HG03280 (cell line): Measurements from ENCODE around the gene SLC6A4.

Experiments
- ATAC-seq: cut with Tn5 transposase; IDR thresholded peaks from one replicate; pipeline ENCODE4 v1.9.1; 2021; ENCODE audit warnings: mild to moderate bottlenecking, moderate library complexity; ENCODE audit not compliant: unreplicated experiment

The SLC6A4 gene

DNA sequence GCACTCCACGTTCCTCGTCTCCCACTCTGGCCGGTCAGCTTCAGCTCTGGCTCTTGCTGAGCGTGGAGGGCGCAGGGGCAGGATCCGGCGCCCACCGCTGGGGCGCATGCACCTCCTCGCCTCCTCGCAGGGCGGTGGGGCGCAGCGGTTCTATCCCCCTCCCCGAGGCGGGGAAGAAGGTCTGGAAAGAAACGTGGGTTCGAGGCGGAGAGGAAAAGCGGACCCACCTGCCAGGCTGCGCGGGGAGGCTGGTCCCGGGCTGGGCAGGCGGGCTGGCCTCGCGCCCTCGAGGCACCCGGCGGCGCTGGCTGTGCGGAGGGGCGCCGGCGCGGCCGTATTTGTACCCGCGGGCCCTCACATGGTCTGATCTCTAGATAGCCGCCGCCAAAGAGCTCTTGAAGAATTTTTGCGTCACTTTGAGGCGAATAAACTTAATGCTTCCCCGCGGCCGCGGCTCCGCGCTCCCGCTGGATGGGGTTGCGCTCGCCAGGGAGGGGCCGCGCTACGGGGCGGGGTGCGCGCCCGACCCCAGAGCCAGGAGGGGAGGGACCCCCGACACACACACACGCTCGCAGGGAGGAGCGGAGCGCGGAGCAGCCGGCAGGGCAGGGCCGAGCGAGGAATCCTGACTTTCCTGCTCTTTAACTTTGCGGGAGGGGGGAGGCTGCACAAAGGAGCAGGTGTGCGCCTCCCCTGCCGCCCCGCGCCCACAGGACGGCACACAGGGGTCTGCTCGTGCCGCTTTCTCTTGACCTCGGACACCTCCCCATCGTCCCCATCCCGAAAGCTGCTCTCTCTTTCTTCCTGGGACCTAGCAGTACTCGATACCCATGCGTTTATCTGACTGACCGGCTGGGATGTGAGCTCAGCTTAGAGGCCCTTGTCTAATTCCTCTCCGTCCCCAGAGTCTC is at the start of gene SLC6A4:
Gene SLC6A4 (minus strand): TSS at position 312 of the 911 bp plus-strand sequence. CDS start 13,739 bp downstream, outside the sequence.
- no peak for ATAC-seq

DNA sequence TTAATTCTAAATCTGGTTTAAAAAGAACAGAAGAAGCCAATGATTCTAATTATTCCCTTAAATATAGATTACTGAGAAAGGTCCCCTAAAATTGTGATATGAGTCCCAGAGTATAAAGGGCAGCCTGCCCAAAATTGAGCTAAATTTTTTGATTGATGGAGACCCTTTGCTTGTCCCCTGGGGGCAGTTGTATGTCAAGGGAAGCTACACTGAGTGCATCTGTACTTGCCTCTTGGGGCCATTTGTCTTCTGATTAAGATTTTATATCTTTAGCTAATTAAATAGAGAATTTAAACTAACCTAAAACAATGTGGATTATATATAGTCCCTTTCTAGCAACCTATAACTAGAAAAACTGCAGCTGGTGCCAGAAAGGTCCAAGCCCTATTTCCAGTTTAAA is 43.7 kb upstream of the SLC6A4 start:
- ATAC-seq = no peak

DNA sequence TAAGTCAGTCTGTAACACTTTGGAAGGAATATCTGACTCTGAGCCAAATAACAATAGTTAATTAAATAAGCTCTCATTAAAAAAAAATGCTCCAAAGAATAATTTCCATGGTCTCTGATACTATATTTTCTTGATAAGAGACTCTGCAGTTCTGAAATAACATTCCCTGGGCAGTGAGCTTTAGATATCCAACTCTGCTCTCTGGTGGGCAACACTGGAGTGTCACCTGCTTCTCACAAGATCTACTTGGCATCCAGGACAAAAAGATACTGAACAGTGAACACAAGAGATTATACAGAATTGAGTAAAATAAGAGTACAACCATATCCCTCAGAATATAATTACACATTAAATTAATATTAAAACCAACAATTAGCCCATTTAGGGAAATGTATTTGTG is 42.5 kb upstream of the SLC6A4 start:
- no peak for ATAC-seq

GRCh38 chr17:30275911-30276310 is 40.4 kb upstream of the SLC6A4 start:
- ATAC-seq = no peak

DNA sequence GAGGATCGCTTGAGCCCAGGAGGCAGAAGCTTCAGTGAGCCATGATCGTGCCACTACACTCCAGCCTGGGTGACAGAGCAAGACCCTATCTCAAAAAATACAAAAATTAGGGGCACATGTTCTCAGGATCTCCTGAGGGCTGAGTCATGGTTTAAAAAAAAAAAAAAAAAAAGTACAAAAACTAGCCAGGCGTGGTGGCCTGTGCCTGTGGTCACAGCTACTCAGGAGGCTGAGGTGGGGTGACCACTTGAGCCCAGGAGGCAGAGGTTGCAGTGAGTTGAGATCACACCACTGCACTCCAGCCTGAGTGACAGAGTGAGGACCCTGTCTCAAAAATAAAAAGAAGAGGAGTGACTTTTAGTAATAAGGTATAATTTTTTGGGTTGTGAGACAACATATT is 39.4 kb upstream of the SLC6A4 start:
- ATAC-seq = no peak

DNA sequence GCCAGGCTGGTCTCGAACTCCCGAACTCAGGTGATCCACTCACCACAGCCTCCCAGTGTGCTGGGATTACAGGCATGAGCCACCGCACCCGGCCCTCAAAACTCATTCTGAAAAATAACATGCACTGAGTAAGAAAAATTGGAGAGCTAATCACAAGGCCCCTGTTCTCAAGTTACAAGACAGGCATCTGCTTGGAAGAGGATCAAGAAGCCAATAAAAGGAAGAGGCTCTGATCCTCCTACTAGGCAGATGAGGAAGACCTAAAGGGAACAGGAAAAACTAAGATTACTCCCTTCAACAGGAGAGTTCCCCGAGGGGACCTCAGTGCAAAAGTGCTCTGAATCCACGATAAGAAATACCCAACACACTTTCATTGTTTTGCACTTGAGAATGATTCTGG is 37.9 kb upstream of the SLC6A4 start:
- ATAC-seq = no peak

- ATAC-seq = no peak
Measured at GRCh38 chr17:30271102-30271501, 35.6 kb upstream of the SLC6A4 start.

DNA sequence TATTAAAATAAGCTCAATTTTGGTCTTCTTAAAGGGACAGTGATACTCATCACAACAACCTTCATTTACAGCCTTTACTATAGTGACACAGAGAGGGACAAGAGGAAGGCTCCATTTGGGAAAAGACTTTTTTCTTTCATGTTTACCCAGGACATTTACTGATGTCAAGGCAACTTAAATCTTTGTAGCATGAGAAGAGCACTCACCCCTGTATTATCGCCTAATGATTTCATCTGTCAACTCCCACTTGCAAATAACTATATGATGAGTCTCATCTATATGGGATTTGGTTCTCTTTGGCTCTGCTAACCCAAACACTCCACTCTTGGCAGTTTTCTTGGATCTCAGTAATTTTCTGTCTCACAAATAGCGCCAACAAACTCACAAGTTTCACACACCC is 32.1 kb upstream of the SLC6A4 start:
- ATAC-seq = no peak

DNA sequence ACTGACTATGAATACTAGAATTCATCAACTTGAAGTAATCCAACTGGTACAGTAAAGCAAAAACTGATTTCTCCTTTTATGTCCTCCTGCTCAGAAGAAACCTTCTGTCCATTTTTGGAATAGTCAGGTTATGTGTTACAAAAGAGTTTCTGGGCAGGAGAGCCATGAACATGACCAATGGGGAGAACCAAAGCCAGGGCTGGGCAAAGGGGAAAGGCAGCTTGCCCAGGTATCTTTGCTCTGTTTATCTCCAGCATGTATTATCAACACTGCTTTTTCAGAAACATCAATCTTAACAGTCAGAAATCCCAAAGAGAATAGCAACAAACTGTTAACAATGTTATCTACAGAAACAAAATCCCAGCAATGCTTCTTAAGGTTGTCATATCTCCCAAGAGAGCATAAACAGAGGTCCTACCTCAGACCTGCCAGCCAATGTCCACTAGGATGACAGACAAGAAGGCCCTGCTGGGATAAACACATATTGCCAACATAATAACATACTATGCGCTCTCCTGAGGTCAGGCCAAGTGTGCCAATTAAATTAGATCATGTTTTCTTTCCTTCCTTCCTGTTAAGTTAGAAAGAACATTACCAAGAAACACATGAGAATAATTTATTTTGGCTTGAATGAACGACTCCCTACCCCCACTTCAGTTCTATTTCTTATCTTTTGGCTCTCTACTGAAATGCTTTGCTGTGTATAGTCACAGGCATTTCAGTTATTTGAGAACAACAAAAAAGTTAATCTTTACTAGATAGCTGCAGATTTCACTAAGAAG is 28.2 kb upstream of the SLC6A4 start:
- ATAC-seq = no peak

GRCh38 chr17:30256756-30257506 is 21.4 kb upstream of the SLC6A4 start:
- ATAC-seq = no peak

GRCh38 chr17:30254150-30254549 is 18.7 kb upstream of the SLC6A4 start:
- ATAC-seq = no peak

- no peak for ATAC-seq
Measured at GRCh38 chr17:30253312-30253711, 17.8 kb upstream of the SLC6A4 start.

GRCh38 chr17:30251931-30252330 is 16.4 kb upstream of the SLC6A4 start:
- ATAC-seq = no peak

GRCh38 chr17:30249460-30249859 is 14.0 kb upstream of the SLC6A4 start:
- ATAC-seq = no peak

DNA sequence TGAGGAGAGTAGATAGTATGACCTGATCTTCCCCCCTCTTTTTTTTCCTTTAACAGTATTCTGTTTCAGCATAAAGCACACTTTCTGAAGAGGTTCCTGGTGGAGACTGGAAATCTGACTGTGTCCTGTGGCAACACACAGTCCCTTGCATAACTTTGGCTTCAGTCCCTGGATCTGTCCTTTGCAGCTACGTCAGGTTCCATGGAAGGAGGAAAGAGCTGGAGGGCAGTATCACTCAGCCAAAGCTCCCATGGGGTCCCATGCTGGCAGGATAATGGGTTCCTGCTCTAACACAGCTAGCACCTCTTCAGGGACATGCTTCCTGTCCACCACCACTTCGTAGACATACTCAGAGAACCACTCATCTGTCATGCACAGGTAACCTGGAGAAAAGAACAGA is 13.3 kb upstream of the SLC6A4 start:
- ATAC-seq = no peak

GRCh38 chr17:30246460-30246859 is 11.0 kb upstream of the SLC6A4 start:
- no peak for ATAC-seq

GRCh38 chr17:30244853-30245385 is 9.4 kb upstream of the SLC6A4 start:
- no peak for ATAC-seq

- no peak for ATAC-seq
Measured at GRCh38 chr17:30243568-30243967, 8.1 kb upstream of the SLC6A4 start.

- ATAC-seq = no peak
Measured at GRCh38 chr17:30243002-30243401, 7.5 kb upstream of the SLC6A4 start.

DNA sequence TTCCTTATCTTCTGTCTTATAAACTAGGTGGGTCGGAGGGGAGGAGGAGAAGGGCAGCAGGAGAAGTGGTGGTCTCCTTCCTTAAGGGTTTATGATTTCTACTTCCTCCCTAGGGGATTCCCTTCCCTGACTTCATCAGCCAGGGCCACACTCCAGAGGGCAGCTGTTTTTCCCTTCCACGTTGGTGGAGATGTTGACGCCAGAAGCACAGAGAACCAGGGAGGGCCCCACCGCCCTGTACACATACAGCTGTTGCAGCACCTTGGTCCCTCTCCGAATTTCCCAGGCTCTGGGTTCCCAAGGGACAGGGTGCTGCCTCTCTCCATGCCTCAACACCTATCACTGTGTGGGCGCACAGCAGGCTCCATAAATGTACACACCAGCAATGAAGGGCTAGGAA is 5.6 kb upstream of the SLC6A4 start:
- ATAC-seq = no peak

- no peak for ATAC-seq
Measured at GRCh38 chr17:30240177-30240576, 4.7 kb upstream of the SLC6A4 start.
